Skin epidermis (tissue), 12 donors: ENCODE data around the gene SPTLC3.

Experiments
- H3K27ac ChIP-seq, 21 experiments: fragments of 200-600 bp; sonication (generic) in 11 of 21; one replicate each; pipeline ENCODE4 v1.5.0; 2020; ENCODE audit warnings: mild to moderate bottlenecking in 3 of 21, inconsistent platforms in 2 of 21, moderate library complexity in 2 of 21
- H3K4me3 ChIP-seq, 7 experiments: fragments of 200-600 bp; sonication (generic) in 2 of 7; one replicate each; pipeline ENCODE4 v1.5.0; 2020; ENCODE audit warnings: inconsistent platforms in 2 of 7, mild to moderate bottlenecking in 2 of 7, moderate library complexity in 1 of 7

The SPTLC3 gene

GRCh38 chr20:13081877-13082276, 73.1 kb downstream of the SPTLC3 start:
- H3K27ac ChIP-seq, result no peak overlapping the region
- no peak overlapping the region for H3K4me3 ChIP-seq

GRCh38 chr20:13082378-13082777, 73.6 kb downstream of the SPTLC3 start:
- Histone ChIP-seq H3K4me3 (no peak overlapping the region), H3K27ac (no peak overlapping the region)

- Histone ChIP-seq H3K27ac (no peak overlapping the region), H3K4me3 (no peak overlapping the region)
These were observed 76.5 kb downstream of the SPTLC3 start for GRCh38 chr20:13085275-13085674.

- Histone ChIP-seq H3K27ac (no peak overlapping the region), H3K4me3 (no peak overlapping the region)
These were observed 81.2 kb downstream of the SPTLC3 start for GRCh38 chr20:13089950-13090469.

- no peak overlapping the region for H3K27ac ChIP-seq
- no peak overlapping the region for H3K4me3 ChIP-seq
These were observed 83.3 kb downstream of the SPTLC3 start for GRCh38 chr20:13092111-13092510.

- no peak overlapping the region for H3K27ac ChIP-seq
- H3K4me3 ChIP-seq, result no peak overlapping the region
These were observed 86.2 kb downstream of the SPTLC3 start for GRCh38 chr20:13094976-13095375.

GRCh38 chr20:13098720-13099355, 90.1 kb downstream of the SPTLC3 start:
- H3K27ac ChIP-seq, result peak overlapping the region in 3 of 21 experiments; percentile 18 to 45 (median 39)
- H3K4me3 ChIP-seq, result no peak overlapping the region

- peak overlapping the region in 3 of 21 experiments; percentile 18 to 41 (median 39) for H3K27ac ChIP-seq
- no peak overlapping the region for H3K4me3 ChIP-seq
These were observed 90.9 kb downstream of the SPTLC3 start for GRCh38 chr20:13099676-13100075.

GRCh38 chr20:13101276-13101675, 92.5 kb downstream of the SPTLC3 start:
- H3K4me3 ChIP-seq, result no peak overlapping the region
- H3K27ac ChIP-seq, result no peak overlapping the region

- Histone ChIP-seq H3K4me3 (no peak overlapping the region), H3K27ac (no peak overlapping the region)
These were observed 92.9 kb downstream of the SPTLC3 start for GRCh38 chr20:13101706-13102105.

GRCh38 chr20:13102237-13102636, 93.5 kb downstream of the SPTLC3 start:
- Histone ChIP-seq H3K4me3 (no peak overlapping the region), H3K27ac (no peak overlapping the region)

- H3K27ac ChIP-seq, result no peak overlapping the region
- H3K4me3 ChIP-seq, result no peak overlapping the region
These were observed 93.9 kb downstream of the SPTLC3 start for GRCh38 chr20:13102694-13103093.

- H3K27ac ChIP-seq, result no peak overlapping the region
- no peak overlapping the region for H3K4me3 ChIP-seq
These were observed 96.3 kb downstream of the SPTLC3 start for GRCh38 chr20:13105039-13105438.

GRCh38 chr20:13105864-13106457, 97.2 kb downstream of the SPTLC3 start:
- H3K4me3 ChIP-seq, result no peak overlapping the region

GRCh38 chr20:13109658-13110057, 100.9 kb downstream of the SPTLC3 start:
- Histone ChIP-seq H3K27ac (no peak overlapping the region), H3K4me3 (no peak overlapping the region)

More at GRCh38 chr20:13105864-13106457, 97.2 kb downstream of the SPTLC3 start:
- no peak overlapping the region for H3K27ac ChIP-seq

GRCh38 chr20:13110796-13111195, 102.0 kb downstream of the SPTLC3 start:
- Histone ChIP-seq H3K27ac (no peak overlapping the region), H3K4me3 (no peak overlapping the region)

- no peak overlapping the region for H3K27ac ChIP-seq
These were observed 102.6 kb downstream of the SPTLC3 start for GRCh38 chr20:13111249-13111911.

GRCh38 chr20:13113731-13114130, 105.0 kb downstream of the SPTLC3 start:
- H3K4me3 ChIP-seq, result no peak overlapping the region
- H3K27ac ChIP-seq, result no peak overlapping the region

More at GRCh38 chr20:13111249-13111911, 102.6 kb downstream of the SPTLC3 start:
- no peak overlapping the region for H3K4me3 ChIP-seq

GRCh38 chr20:13117200-13117599, 108.4 kb downstream of the SPTLC3 start:
- no peak overlapping the region for H3K4me3 ChIP-seq
- H3K27ac ChIP-seq, result no peak overlapping the region

GRCh38 chr20:13118676-13119075, 109.9 kb downstream of the SPTLC3 start:
- H3K4me3 ChIP-seq, result no peak overlapping the region
- H3K27ac ChIP-seq, result no peak overlapping the region

- Histone ChIP-seq H3K4me3 (no peak overlapping the region), H3K27ac (no peak overlapping the region)
These were observed 110.8 kb downstream of the SPTLC3 start for GRCh38 chr20:13119583-13119982.
